GM12891 (cell line): ENCODE data around the gene MYO6.
"Not testable (repeated sequence)": the region's sequence is repeated elsewhere in the genome, so short reads cannot be mapped to it uniquely, and the experiment has no call there.

Experiments
- DNase-seq: peaks from one replicate; pipeline ENCODE4 v3.0.0; 2011; ENCODE audit warnings: low spot score; ENCODE audit not compliant: insufficient read length
- FAIRE-seq: peaks from 2 replicates; lab custom pipeline; 2011; peaks lifted over from hg19 to GRCh38; lab: Jason Lieb, UNC
- PAX5 ChIP-seq: IDR thresholded peaks from 2 replicates; pipeline ENCODE4 v1.6.1; 2011; ENCODE audit warnings: low read length, moderate library complexity, mild to moderate bottlenecking; ENCODE audit not compliant: insufficient read depth, severe bottlenecking
- POLR2A ChIP-seq: IDR thresholded peaks from 2 replicates; pipeline ENCODE4 v1.6.1; 2011; ENCODE audit warnings: low read depth, low read length, control low read depth
- POLR2AphosphoS5 ChIP-seq: IDR thresholded peaks from 2 replicates; pipeline ENCODE4 v1.6.1; 2011; ENCODE audit warnings: low read depth, low read length, control low read depth
- POU2F2 ChIP-seq: IDR thresholded peaks from 2 replicates; pipeline ENCODE4 v1.6.1; 2011; ENCODE audit warnings: low read depth, mild to moderate bottlenecking, control low read depth, low read length, moderate library complexity
- SPI1 ChIP-seq: IDR thresholded peaks from 2 replicates; pipeline ENCODE4 v1.6.1; 2011; ENCODE audit warnings: low read depth, low read length, control low read depth
- TAF1 ChIP-seq: IDR thresholded peaks from 2 replicates; pipeline ENCODE4 v1.6.1; 2011; ENCODE audit warnings: low read depth, low read length, control low read depth

The MYO6 gene

GRCh38 chr6:75896526-75896925 is 147.5 kb downstream of the MYO6 start:
- no peak for DNase-seq
- TF ChIP-seq POLR2A = no peak
- no peak for TF ChIP-seq POU2F2
- no peak for TF ChIP-seq PAX5
- TF ChIP-seq TAF1 = no peak
- no peak for TF ChIP-seq POLR2AphosphoS5
- no peak for TF ChIP-seq SPI1
- no peak for FAIRE-seq

GRCh38 chr6:75900216-75900615 is 151.2 kb downstream of the MYO6 start:
- FAIRE-seq = not testable (repeated sequence)

GRCh38 chr6:75905129-75905528 is 156.1 kb downstream of the MYO6 start:
- DNase-seq, FAIRE-seq: not testable (repeated sequence)

More at GRCh38 chr6:75900216-75900615, 151.2 kb downstream of the MYO6 start:
- DNase-seq = not testable (repeated sequence)

GRCh38 chr6:75906871-75907270 is 157.8 kb downstream of the MYO6 start:
- DNase-seq (no peak), FAIRE-seq (no peak)
- no peak for TF ChIP-seq POLR2AphosphoS5
- TF ChIP-seq SPI1 = no peak
- no peak for TF ChIP-seq PAX5
- TF ChIP-seq POLR2A = no peak
- no peak for TF ChIP-seq POU2F2
- TF ChIP-seq TAF1 = no peak

GRCh38 chr6:75907444-75907843 is 158.4 kb downstream of the MYO6 start:
- FAIRE-seq (no peak), DNase-seq (no peak)
- TF ChIP-seq PAX5 (no peak), SPI1 (no peak), POLR2AphosphoS5 (no peak), POU2F2 (no peak), TAF1 (no peak), POLR2A (no peak)

GRCh38 chr6:75913040-75913439 is 164.0 kb downstream of the MYO6 start:
- TF ChIP-seq TAF1 = no peak
- no peak for TF ChIP-seq POU2F2
- TF ChIP-seq POLR2AphosphoS5 = no peak
- TF ChIP-seq POLR2A = no peak
- no peak for TF ChIP-seq SPI1
- TF ChIP-seq PAX5 = no peak

GRCh38 chr6:75922226-75922625 is 173.2 kb downstream of the MYO6 start:
- FAIRE-seq (no peak), DNase-seq (no peak)
- TF ChIP-seq POLR2AphosphoS5 (no peak), POU2F2 (no peak), PAX5 (no peak), POLR2A (no peak), TAF1 (no peak), SPI1 (no peak)

More at GRCh38 chr6:75913040-75913439, 164.0 kb downstream of the MYO6 start:
- FAIRE-seq = no peak
- DNase-seq = no peak

- TF ChIP-seq POLR2A (no peak), SPI1 (0 out of 2 replicates have a peak, but pooled peaks have one; percentile 34)
- no peak for FAIRE-seq
- no peak for DNase-seq
Observed at GRCh38 chr6:75926293-75927168, 177.5 kb downstream of the MYO6 start.

- DNase-seq (no peak), FAIRE-seq (no peak)
- no peak for TF ChIP-seq POLR2A
- no peak for TF ChIP-seq POU2F2
- TF ChIP-seq PAX5 = no peak
Observed at GRCh38 chr6:75931011-75931680, 182.1 kb downstream of the MYO6 start.

GRCh38 chr6:75932067-75932466 is 183.0 kb downstream of the MYO6 start:
- FAIRE-seq (no peak), DNase-seq (no peak)
- TF ChIP-seq PAX5 (no peak), SPI1 (no peak), POLR2AphosphoS5 (no peak), POU2F2 (no peak), POLR2A (no peak), TAF1 (no peak)
